ENCODE measurements around the gene UPK1A. TPM values are rescaled to one million over a fixed set of nuclear protein-coding genes. Genes with fewer than 3 reads are reported as not detected.
A peak's percentile ranks its signal among the peaks of the same experiment; 100 is the strongest.
"Not testable (repeated sequence)": the region's sequence is repeated elsewhere in the genome, so short reads cannot be mapped to it uniquely, and the experiment has no call there.

Gene UPK1A
- total RNA-seq, 1 donor from 2014 or later = not detected

- peak; percentile 51 for DNase-seq
These were observed 21.2 kb upstream of the UPK1A start for GRCh38 chr19:35644987-35645679.

- DNase-seq = no peak
These were observed 20.4 kb upstream of the UPK1A start for GRCh38 chr19:35645680-35646511.

- DNase-seq = peak; percentile 96
These were observed 18.0 kb upstream of the UPK1A start, which contains the start of gene COX6B1 for GRCh38 chr19:35648017-35648961. Gene COX6B1, plus strand, starts transcription at chr19:35648323. Its CDS starts 2,921 bp downstream, at chr19:35651244.

- no peak for DNase-seq
These were observed 15.7 kb upstream of the UPK1A start for GRCh38 chr19:35650581-35650980.

GRCh38 chr19:35654828-35655227, 11.5 kb upstream of the UPK1A start:
- DNase-seq = not testable (repeated sequence)

GRCh38 chr19:35655600-35655999, 10.7 kb upstream of the UPK1A start:
- DNase-seq = no peak

- DNase-seq = no peak
These were observed 9.6 kb upstream of the UPK1A start for GRCh38 chr19:35656700-35657099.

- DNase-seq = no peak
These were observed 8.2 kb upstream of the UPK1A start for GRCh38 chr19:35657904-35658700.

- no peak for DNase-seq
These were observed 4.3 kb upstream of the UPK1A start for GRCh38 chr19:35661995-35662340.

GRCh38 chr19:35663981-35664380, 2.3 kb upstream of the UPK1A start:
- DNase-seq = no peak

GRCh38 chr19:35665157-35665556, 1.2 kb upstream of the UPK1A start:
- no peak for DNase-seq

- no peak for DNase-seq
These were observed 713 bp upstream of the UPK1A start for GRCh38 chr19:35665604-35666003.

- no peak for DNase-seq
These were observed 3.2 kb downstream of the UPK1A start for GRCh38 chr19:35669566-35669965.

- no peak for DNase-seq
These were observed 3.7 kb downstream of the UPK1A start for GRCh38 chr19:35669974-35670373.

- no peak for DNase-seq
These were observed 4.4 kb downstream of the UPK1A start for GRCh38 chr19:35670686-35671085.

GRCh38 chr19:35671818-35672217, 5.5 kb downstream of the UPK1A start:
- no peak for DNase-seq

- DNase-seq = peak; percentile 44
These were observed 6.9 kb downstream of the UPK1A start for GRCh38 chr19:35673121-35673804.

GRCh38 chr19:35675589-35676140, 9.3 kb downstream of the UPK1A start:
- no peak for DNase-seq

GRCh38 chr19:35689836-35690235, 23.5 kb downstream of the UPK1A start:
- DNase-seq = no peak

- DNase-seq = not testable (repeated sequence)
These were observed 24.8 kb downstream of the UPK1A start for GRCh38 chr19:35691106-35691505.

- DNase-seq = no peak
These were observed 25.7 kb downstream of the UPK1A start for GRCh38 chr19:35692010-35692409.

Measured in dermis blood vessel endothelial cell (primary cell).